H9 (cell line): ENCODE data around the gene CD300A. TPM values are rescaled to one million over a fixed set of nuclear protein-coding genes. Genes with fewer than 3 reads are reported as not detected.

Experiments used
- DNase-seq: peaks from one replicate; pipeline ENCODE4 v3.0.0-alpha.2; 2017
- H2AFZ ChIP-seq: one replicate; pipeline ENCODE4 v1.6.1; 2013; ENCODE audit warnings: mild to moderate bottlenecking, low read length, control low read depth, moderate library complexity
- H2AK5ac ChIP-seq: 2 replicates; pipeline ENCODE4 v1.6.1; 2013; ENCODE audit warnings: low read length, control low read depth, mixed read lengths; ENCODE audit not compliant: insufficient read length
- H2BK120ac ChIP-seq: one replicate; pipeline ENCODE4 v1.6.1; 2013; ENCODE audit warnings: low read depth, mild to moderate bottlenecking, low read length, control low read depth, inconsistent platforms; ENCODE audit not compliant: poor library complexity, severe bottlenecking
- H2BK12ac ChIP-seq: 2 replicates; pipeline ENCODE4 v1.6.1; 2013; ENCODE audit warnings: low read length, control low read depth, mixed read lengths, low read depth; ENCODE audit not compliant: insufficient read length
- H2BK15ac ChIP-seq: 2 replicates; pipeline ENCODE4 v1.6.1; 2013; ENCODE audit warnings: low read depth, low read length, control low read depth
- H2BK20ac ChIP-seq: one replicate; pipeline ENCODE4 v1.6.1; 2013; ENCODE audit warnings: low read depth, mild to moderate bottlenecking, low read length, control low read depth, inconsistent platforms; ENCODE audit not compliant: poor library complexity, severe bottlenecking
- H2BK5ac ChIP-seq: 2 replicates; pipeline ENCODE4 v1.6.1; 2013; ENCODE audit warnings: low read length, control low read depth, mixed read lengths; ENCODE audit not compliant: insufficient read length
- H3K14ac ChIP-seq: 2 replicates; pipeline ENCODE4 v1.6.1; 2013; ENCODE audit warnings: low read length, control low read depth; ENCODE audit not compliant: insufficient read depth
- H3K18ac ChIP-seq: 2 replicates; pipeline ENCODE4 v1.6.1; 2013; ENCODE audit warnings: low read depth, mild to moderate bottlenecking, mixed read lengths, low read length, control low read depth; ENCODE audit not compliant: insufficient read length
- H3K23ac ChIP-seq: 2 replicates; pipeline ENCODE4 v1.6.1; 2013; ENCODE audit warnings: low read length, control low read depth, mixed read lengths, low read depth; ENCODE audit not compliant: insufficient read length
- H3K23me2 ChIP-seq: 2 replicates; pipeline ENCODE4 v1.6.1; 2013; ENCODE audit warnings: low read depth, mild to moderate bottlenecking, mixed read lengths, low read length, control low read depth; ENCODE audit not compliant: insufficient read length, poor library complexity, severe bottlenecking
- H3K27ac ChIP-seq: 2 replicates; pipeline ENCODE4 v1.5.1; 2013; ENCODE audit warnings: low read length, control low read depth, mixed read lengths, low read depth; ENCODE audit not compliant: insufficient read length
- H3K27me3 ChIP-seq: 2 replicates; pipeline ENCODE4 v1.6.1; 2013; ENCODE audit warnings: low read length, control low read depth, inconsistent platforms; ENCODE audit not compliant: insufficient read depth
- H3K4ac ChIP-seq: 2 replicates; pipeline ENCODE4 v1.6.1; 2013; ENCODE audit warnings: low read depth, mild to moderate bottlenecking, control low read depth, inconsistent platforms, low read length, moderate library complexity
- H3K4me1 ChIP-seq: 2 replicates; pipeline ENCODE4 v1.6.1; 2013; ENCODE audit warnings: low read length, control low read depth, inconsistent platforms; ENCODE audit not compliant: insufficient read depth
- H3K4me2 ChIP-seq: 2 replicates; pipeline ENCODE4 v1.6.1; 2013; ENCODE audit warnings: low read length, control low read depth, mixed read lengths; ENCODE audit not compliant: insufficient read length, insufficient read depth
- H3K56ac ChIP-seq: 2 replicates; pipeline ENCODE4 v1.6.1; 2013; ENCODE audit warnings: low read depth, mild to moderate bottlenecking, mixed read lengths, low read length, control low read depth; ENCODE audit not compliant: insufficient read length
- H3K79me1 ChIP-seq: 2 replicates; pipeline ENCODE4 v1.6.1; 2013; ENCODE audit warnings: low read depth, mild to moderate bottlenecking, moderate library complexity, low read length, control low read depth, inconsistent platforms; ENCODE audit not compliant: insufficient read depth, poor library complexity, severe bottlenecking
- H3K79me2 ChIP-seq: 2 replicates; pipeline ENCODE4 v1.6.1; 2013; ENCODE audit warnings: low read length, control low read depth, inconsistent platforms; ENCODE audit not compliant: insufficient read depth
- H3K9ac ChIP-seq: 2 replicates; pipeline ENCODE4 v1.6.1; 2013; ENCODE audit warnings: low read length, control low read depth, mixed read lengths; ENCODE audit not compliant: insufficient read length; ENCODE audit errors: extremely low read depth
- H3K9me3 ChIP-seq: one replicate; pipeline ENCODE4 v1.6.1; 2013; ENCODE audit warnings: low read depth, low read length, inconsistent platforms; ENCODE audit not compliant: control insufficient read depth
- H3T11ph ChIP-seq: one replicate; pipeline ENCODE4 v1.6.1; 2013; ENCODE audit warnings: mild to moderate bottlenecking, low read length, control low read depth, inconsistent platforms
- H4K20me1 ChIP-seq: one replicate; pipeline ENCODE4 v1.6.1; 2013; ENCODE audit not compliant: control insufficient read depth, insufficient read length, insufficient read depth
- H4K5ac ChIP-seq: 2 replicates; pipeline ENCODE4 v1.6.1; 2013; ENCODE audit warnings: low read depth, mild to moderate bottlenecking, mixed read lengths, low read length, control low read depth; ENCODE audit not compliant: insufficient read length
- H4K8ac ChIP-seq: replicated peaks from 2 replicates; pipeline ENCODE4 v1.6.1; 2013; ENCODE audit warnings: low read length, control low read depth, mixed read lengths, low read depth; ENCODE audit not compliant: insufficient read length
- H4K91ac ChIP-seq: 2 replicates; pipeline ENCODE4 v1.6.1; 2013; ENCODE audit warnings: low read depth, mild to moderate bottlenecking, moderate library complexity, mixed read lengths, low read length, control low read depth; ENCODE audit not compliant: insufficient read length
- H3K27ac Mint-ChIP-seq, 3 experiments: 2 replicates in 2 of 3; 3 replicates in 1 of 3; pipeline ENCODE4 v1.8.0; 2020 to 2021; ENCODE audit warnings: mixed read lengths in 3 of 3, mild to moderate bottlenecking in 1 of 3, moderate library complexity in 1 of 3
- H3K27me3 Mint-ChIP-seq: 2 replicates; pipeline ENCODE4 v1.8.0; 2021; ENCODE audit warnings: low read depth, mild to moderate bottlenecking, moderate library complexity, mixed read lengths
- H3K36me3 Mint-ChIP-seq, 3 experiments: 2 replicates in 2 of 3; 3 replicates in 1 of 3; pipeline ENCODE4 v1.8.0; 2020 to 2021; ENCODE audit warnings: low read depth in 3 of 3, mixed read lengths in 3 of 3; ENCODE audit not compliant: insufficient read depth in 1 of 3
- H3K4me1 Mint-ChIP-seq, 2 experiments: 2 replicates each; pipeline ENCODE4 v1.8.0; 2020; ENCODE audit warnings: mixed read lengths in 2 of 2
- H3K4me3 Mint-ChIP-seq, 2 experiments: 2 replicates in 1 of 2; 3 replicates in 1 of 2; pipeline ENCODE4 v1.8.0; 2020 to 2021; ENCODE audit warnings: mild to moderate bottlenecking in 2 of 2, mixed read lengths in 2 of 2, moderate library complexity in 1 of 2
- H3K9me3 Mint-ChIP-seq, 2 experiments: 2 replicates in 1 of 2; 3 replicates in 1 of 2; pipeline ENCODE4 v1.8.0; 2020; ENCODE audit warnings: mild to moderate bottlenecking in 2 of 2, mixed read lengths in 2 of 2, moderate library complexity in 1 of 2
- CTCF ChIP-seq: fragments of 200-600 bp; sonication (generic); conservative IDR thresholded peaks from 3 replicates; pipeline ENCODE4 v1.8.0; 2021; ENCODE audit warnings: antibody characterized with exemption, mild to moderate bottlenecking
- WGBS: extraction: QIAGEN DNeasy Blood & Tissue Kit; methylation state at CpG from one replicate; pipeline ENCODE4 v1.1.7; 2013; ENCODE audit warnings: missing lambda C conversion rate, low lambda C conversion rate, mixed read lengths; ENCODE audit not compliant: insufficient read length; ENCODE audit errors: extremely low coverage; 5-methylcytosine and 5-hydroxymethylcytosine counted together
- total RNA-seq: library from RNA; stranded (reverse); gene quantifications from 2 replicates; pipeline ENCODE4 v1.2.1, GENCODE V29; 2021

CD300A gene
- total RNA-seq, 1 experiment from 2014 or later = not detected

DNA sequence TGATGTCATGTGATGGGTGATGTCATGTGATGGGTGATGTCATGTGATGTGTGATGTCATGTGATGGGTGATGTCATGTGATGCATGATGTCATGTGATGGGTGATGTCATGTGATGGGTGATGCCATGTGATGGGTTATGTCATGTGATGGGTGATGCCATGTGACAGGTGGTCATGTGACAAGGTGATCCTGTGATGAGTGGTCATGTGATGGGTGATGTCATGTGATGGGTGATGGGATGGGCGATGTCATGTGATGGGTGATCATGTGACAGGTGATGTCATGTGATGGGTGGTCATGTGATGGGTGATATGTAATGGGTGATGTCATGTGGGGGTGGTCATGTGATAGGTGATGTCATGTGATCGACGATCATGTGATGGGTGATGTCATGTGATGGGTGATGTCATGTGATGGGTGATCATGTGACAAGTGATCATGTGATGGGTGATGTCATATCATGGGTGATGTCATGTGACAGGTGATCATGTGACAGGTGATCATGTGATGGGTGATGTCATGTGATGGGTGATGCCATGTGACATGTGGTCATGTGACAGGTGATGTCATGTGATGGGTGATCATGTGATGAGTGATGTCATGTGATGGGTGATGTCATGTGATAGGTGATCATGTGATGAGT, 47.7 kb downstream of the CD300A start:
- H2AFZ ChIP-seq = no peak overlapping the region
- no peaks in the 10 kb centered on the region for H3K4me1 Mint-ChIP-seq
- H3K4me2 ChIP-seq = no peak overlapping the region
- no CpG with 5 or more reads among the region's 3 CpGs for WGBS
- no peaks in the 10 kb centered on the region for H3K79me2 ChIP-seq
- H3K23ac ChIP-seq = no peak overlapping the region
- H4K20me1 ChIP-seq = no peaks in the 10 kb centered on the region
- no peak overlapping the region for H2BK12ac ChIP-seq
- no peaks in the 10 kb centered on the region for H3K79me1 ChIP-seq
- no peaks in the 10 kb centered on the region for H3K4me1 ChIP-seq
- H4K5ac ChIP-seq = no peak overlapping the region
- H2BK20ac ChIP-seq = no peak overlapping the region
- no peak overlapping the region for H2AK5ac ChIP-seq
- 0 out of 2 replicates have a peak, but pooled peaks cover 1% of the 10 kb centered on the region for H3K27me3 ChIP-seq
- no peak overlapping the region for H3K9ac ChIP-seq
- H3K56ac ChIP-seq = no peak overlapping the region
- H2BK120ac ChIP-seq = no peak overlapping the region
- H3K27ac ChIP-seq = no peak overlapping the region
- H2BK5ac ChIP-seq = no peak overlapping the region
- peak overlapping the region in 2 of 3 experiments; percentile 52 to 94; a peak in 4 of 7 replicates for H3K27ac Mint-ChIP-seq
- no peak overlapping the region for H3K4ac ChIP-seq
- H3K23me2 ChIP-seq = no peaks in the 10 kb centered on the region
- H4K8ac ChIP-seq = no peak overlapping the region
- peak overlapping the region in 1 of 2 experiments; percentile 47; a peak in 3 of 5 replicates for H3K4me3 Mint-ChIP-seq
- H3K18ac ChIP-seq = no peak overlapping the region
- H3K27me3 Mint-ChIP-seq = peaks cover 68% of the 10 kb centered on the region
- H3K36me3 Mint-ChIP-seq = peaks cover 11 to 12% (median 12%) of the 10 kb centered on the region in 3 experiments
- peaks cover 26 to 30% of the 10 kb centered on the region in 2 experiments for H3K9me3 Mint-ChIP-seq
- no peak overlapping the region for H3K14ac ChIP-seq
- no peak overlapping the region for H4K91ac ChIP-seq
- peak; percentile 67 for DNase-seq
- H3T11ph ChIP-seq = no peak overlapping the region
- H2BK15ac ChIP-seq = no peak overlapping the region
- no peak for TF ChIP-seq CTCF
- peaks cover 8% of the 10 kb centered on the region for H3K9me3 ChIP-seq
